Sigmoid colon (tissue), 4 donors: ENCODE results near the gene FARP2.

ENCODE experiments used
- EP300 ChIP-seq, 4 donors: sonication (generic); formaldehyde crosslinking; IDR thresholded peaks; one replicate each; pipeline ENCODE4 v1.6.1; 2017; ENCODE audit warnings: antibody characterized with exemption in 4 of 4
- POLR2A ChIP-seq, 2 donors: fragments of 450-650 bp; IDR thresholded peaks; one replicate each; pipeline ENCODE4 v1.6.1; 2016; ENCODE audit warnings: antibody characterized with exemption in 2 of 2, mild to moderate bottlenecking in 2 of 2, moderate library complexity in 2 of 2
- POLR2AphosphoS5 ChIP-seq, 4 donors: sonication (generic); formaldehyde crosslinking; IDR thresholded peaks; one replicate each; pipeline ENCODE4 v1.6.1; 2017; ENCODE audit warnings: antibody characterized with exemption in 4 of 4
- TF ChIP-seq, protein P1 (sequence below), 4 experiments: fragments of 450-650 bp in 3 of 4; fragments of 200-600 bp in 1 of 4; IDR thresholded peaks; one replicate each; pipeline ENCODE4 v1.5.1; 2016 to 2019; ENCODE audit warnings: antibody characterized with exemption in 4 of 4, mild to moderate bottlenecking in 3 of 4, moderate library complexity in 2 of 4

GRCh38 chr2:241344925-241345651 is 11.0 kb upstream of the FARP2 start:
- TF ChIP-seq, protein P1, sequence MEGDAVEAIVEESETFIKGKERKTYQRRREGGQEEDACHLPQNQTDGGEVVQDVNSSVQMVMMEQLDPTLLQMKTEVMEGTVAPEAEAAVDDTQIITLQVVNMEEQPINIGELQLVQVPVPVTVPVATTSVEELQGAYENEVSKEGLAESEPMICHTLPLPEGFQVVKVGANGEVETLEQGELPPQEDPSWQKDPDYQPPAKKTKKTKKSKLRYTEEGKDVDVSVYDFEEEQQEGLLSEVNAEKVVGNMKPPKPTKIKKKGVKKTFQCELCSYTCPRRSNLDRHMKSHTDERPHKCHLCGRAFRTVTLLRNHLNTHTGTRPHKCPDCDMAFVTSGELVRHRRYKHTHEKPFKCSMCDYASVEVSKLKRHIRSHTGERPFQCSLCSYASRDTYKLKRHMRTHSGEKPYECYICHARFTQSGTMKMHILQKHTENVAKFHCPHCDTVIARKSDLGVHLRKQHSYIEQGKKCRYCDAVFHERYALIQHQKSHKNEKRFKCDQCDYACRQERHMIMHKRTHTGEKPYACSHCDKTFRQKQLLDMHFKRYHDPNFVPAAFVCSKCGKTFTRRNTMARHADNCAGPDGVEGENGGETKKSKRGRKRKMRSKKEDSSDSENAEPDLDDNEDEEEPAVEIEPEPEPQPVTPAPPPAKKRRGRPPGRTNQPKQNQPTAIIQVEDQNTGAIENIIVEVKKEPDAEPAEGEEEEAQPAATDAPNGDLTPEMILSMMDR (IDR thresholded peaks at IDR 0.05), result no peak
- TF ChIP-seq EP300 (IDR thresholded peaks at IDR 0.05) (no peak), POLR2A (IDR thresholded peaks at IDR 0.05) (no peak), POLR2AphosphoS5 (IDR thresholded peaks at IDR 0.05) (no peak)
